ENCODE measurements around the gene LRRTM4. TPM values are rescaled to one million over a fixed set of nuclear protein-coding genes. Genes with fewer than 3 reads are reported as not detected.

LRRTM4 gene
- total RNA-seq, 4 donors from 2014 or later = 0.22 TPM; not detected in 3

DNA sequence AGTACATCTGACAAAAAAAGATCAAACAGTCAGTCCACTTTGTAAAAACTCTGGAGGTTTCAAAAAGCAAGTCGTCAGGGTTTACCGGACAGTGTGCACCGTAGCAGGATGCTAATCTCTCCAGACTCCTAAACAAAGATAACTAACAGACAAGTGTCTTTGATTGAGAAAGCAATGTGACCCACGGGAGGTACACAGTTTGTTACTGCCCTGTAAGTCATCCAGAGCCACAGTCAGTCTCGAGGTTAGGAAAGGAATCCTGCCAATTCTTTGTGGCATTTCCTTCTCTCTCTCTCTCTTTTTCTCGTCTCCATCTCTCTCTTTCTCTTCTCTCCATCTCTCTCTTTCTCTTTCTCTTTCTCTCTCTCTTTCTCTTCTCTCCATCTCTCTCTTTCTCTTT is 42.8 kb downstream of the LRRTM4 start:
- TF ChIP-seq, protein P1, sequence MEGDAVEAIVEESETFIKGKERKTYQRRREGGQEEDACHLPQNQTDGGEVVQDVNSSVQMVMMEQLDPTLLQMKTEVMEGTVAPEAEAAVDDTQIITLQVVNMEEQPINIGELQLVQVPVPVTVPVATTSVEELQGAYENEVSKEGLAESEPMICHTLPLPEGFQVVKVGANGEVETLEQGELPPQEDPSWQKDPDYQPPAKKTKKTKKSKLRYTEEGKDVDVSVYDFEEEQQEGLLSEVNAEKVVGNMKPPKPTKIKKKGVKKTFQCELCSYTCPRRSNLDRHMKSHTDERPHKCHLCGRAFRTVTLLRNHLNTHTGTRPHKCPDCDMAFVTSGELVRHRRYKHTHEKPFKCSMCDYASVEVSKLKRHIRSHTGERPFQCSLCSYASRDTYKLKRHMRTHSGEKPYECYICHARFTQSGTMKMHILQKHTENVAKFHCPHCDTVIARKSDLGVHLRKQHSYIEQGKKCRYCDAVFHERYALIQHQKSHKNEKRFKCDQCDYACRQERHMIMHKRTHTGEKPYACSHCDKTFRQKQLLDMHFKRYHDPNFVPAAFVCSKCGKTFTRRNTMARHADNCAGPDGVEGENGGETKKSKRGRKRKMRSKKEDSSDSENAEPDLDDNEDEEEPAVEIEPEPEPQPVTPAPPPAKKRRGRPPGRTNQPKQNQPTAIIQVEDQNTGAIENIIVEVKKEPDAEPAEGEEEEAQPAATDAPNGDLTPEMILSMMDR (IDR thresholded peaks at IDR 0.05; ENCODE audit: low read depth) = no peak

DNA sequence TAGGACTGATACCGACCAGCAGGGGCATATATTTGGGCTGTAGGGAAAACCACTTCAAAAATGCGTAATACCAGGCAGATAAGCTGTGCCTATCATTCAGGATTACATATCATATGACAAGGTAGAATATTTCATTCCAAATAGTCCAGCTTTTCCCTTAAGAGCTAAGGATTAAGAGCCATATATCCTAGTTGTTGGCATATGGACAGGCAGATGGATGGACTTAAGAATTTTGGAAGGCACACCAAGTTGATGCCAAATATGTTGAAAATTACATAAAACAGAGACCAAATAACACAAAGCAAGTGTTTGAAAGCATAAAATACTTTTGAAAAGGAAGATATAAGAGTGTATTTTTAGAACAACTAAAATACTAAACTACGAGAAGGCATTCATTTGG is 52.1 kb downstream of the LRRTM4 start:
- TF ChIP-seq, protein P1 (IDR thresholded peaks at IDR 0.05; ENCODE audit: low read depth) = no peak

DNA sequence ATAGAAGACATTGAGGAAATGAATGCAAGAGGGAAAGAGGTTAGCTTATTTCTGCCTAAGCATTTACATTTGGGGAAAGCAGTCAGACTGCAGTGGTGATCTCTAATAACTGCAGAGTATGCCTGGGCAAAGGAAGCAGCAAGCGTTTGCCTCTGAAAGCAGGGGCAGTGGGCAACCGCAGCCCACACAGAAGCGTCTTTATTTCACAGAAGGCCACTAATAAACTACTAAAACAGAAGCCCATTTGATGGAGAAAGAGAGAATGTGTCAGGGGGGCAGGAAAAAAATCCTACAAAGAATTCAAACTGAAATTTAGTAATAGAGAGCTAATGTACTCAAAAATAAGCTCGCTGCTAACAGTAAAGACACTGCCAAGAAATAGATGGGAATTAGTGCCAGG is 53.1 kb downstream of the LRRTM4 start:
- TF ChIP-seq, protein P1 (IDR thresholded peaks at IDR 0.05; ENCODE audit: low read depth) = no peak

DNA sequence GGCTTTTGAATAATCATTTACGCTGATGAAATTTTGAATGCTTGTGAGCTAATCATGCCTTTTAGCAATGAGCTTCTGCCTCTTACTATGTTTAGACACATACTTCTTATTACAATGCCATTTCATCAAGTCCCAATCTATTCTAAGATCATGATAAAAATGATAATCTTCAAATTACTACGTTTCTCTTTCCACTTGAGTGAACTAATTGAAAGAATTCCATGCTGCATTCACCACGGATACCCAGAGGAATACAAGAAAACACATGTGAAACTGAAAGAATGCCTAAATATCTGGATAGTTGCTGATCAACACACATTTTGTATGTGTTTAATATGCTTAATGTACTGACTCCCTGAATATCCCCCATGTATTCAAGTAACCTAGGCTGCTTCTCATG is 62.3 kb downstream of the LRRTM4 start:
- TF ChIP-seq, protein P1 (IDR thresholded peaks at IDR 0.05; ENCODE audit: low read depth) = no peak

DNA sequence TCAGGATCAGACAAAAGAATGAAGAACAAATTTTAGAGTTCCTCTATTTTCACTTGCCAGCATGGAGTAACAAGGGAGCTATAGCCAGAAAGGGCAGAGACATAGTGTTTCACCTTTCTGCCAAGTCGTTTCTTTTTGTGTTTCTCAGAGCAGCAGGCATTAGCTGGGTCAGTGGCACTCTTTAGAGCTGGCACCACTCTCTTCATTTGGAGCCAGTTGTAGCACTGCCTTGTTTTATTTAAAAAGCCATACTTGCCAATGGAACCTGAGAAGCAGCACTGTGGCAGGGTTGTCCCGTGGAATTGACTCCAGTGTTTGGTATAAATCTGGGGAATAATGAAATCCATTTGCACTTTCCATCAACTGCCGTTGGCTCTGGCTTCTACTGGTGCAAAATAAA is 64.0 kb downstream of the LRRTM4 start:
- TF ChIP-seq, protein P1 (IDR thresholded peaks at IDR 0.05; ENCODE audit: low read depth) = no peak

DNA sequence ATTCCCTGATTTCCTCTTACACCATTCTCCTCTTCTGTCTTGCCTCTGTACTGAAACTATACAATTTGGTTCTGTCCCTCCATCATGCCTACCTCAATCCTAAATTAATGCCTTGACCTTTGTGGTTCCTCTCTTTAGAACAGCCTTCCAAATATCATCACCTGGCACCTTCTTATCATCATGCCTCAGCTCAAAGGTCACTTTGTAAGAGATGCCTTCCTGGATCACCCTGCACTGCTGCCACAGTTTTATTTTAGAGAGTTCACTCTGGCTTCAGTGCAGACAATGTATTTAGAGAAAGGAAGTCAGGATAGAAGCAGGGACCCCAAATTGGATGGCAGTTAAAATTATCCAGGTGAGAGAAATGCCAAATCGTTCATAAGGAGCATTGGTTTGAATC is 64.5 kb downstream of the LRRTM4 start:
- TF ChIP-seq, protein P1 (IDR thresholded peaks at IDR 0.05; ENCODE audit: low read depth) = no peak

DNA sequence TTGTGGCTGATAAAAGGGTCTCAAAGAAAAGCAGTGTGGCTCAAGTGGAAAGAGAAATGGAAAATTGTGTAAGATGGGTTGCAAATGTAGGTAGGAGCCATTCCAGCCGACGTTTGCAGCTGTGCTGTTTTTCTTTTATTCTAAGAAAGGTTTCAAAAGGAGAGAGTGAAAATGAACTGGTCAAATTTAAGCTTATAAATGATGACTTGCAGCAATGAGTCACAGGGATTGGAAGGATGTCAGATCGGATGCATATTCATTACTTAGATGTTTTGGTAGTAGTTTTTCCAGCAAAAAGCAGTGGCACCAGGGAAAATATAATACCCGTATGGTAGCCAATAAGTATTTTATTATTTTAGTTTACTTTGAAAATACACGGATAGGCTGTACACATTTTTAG is 79.1 kb downstream of the LRRTM4 start:
- TF ChIP-seq, protein P1 (IDR thresholded peaks at IDR 0.05; ENCODE audit: low read depth) = no peak

Data from subcutaneous adipose tissue (tissue), 4 donors.